ENCODE data around the gene SLC35F4.
"Not testable (repeated sequence)": the region's sequence is repeated elsewhere in the genome, so short reads cannot be mapped to it uniquely, and the experiment has no call there.

Gene SLC35F4

DNA sequence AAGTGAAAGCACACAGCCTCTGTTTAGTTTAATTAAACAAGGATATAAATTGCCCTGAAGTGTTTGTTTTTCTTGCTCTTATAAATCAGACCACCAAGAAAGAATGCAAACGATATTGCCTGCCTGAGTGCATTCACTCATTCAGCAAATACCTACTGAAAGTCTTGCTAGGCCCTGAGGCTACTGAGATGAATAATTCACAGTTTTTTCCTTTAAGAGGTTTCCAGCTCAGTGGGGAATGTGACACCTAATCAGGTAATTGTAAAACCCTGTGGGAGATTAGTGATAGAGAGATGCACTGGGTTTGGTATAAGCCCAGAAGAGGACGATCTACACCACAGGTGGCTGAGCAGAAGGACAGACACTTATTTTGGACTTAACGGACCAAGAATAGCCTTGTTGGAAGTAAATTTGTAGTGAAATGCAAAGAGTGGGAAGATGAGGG is 151.4 kb downstream of the SLC35F4 start:
- no peak for DNase-seq

GRCh38 chr14:57712698-57713097 is 153.2 kb downstream of the SLC35F4 start:
- DNase-seq: no peak

GRCh38 chr14:57712102-57712501 is 153.8 kb downstream of the SLC35F4 start:
- DNase-seq: no peak

DNA sequence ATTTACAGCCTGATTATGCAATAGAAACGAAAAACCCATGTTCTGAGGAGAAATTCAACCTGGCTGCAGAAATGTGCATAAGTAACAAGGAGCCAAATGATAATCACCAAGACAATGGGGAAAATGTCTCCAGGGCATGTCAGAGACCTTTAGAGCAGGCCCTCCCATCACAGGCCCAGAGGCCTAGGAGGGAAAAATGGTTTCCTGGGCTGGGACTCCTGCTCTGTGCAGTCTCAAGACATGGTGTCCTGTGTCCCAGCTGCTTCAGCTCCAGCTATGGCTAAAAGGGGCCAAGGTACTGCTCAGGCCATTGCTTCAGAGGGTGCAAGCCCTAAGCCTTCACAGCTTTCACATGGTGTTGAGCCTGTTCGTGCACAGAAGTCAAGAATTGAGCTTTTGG is 156.0 kb downstream of the SLC35F4 start:
- no peak for DNase-seq

DNA sequence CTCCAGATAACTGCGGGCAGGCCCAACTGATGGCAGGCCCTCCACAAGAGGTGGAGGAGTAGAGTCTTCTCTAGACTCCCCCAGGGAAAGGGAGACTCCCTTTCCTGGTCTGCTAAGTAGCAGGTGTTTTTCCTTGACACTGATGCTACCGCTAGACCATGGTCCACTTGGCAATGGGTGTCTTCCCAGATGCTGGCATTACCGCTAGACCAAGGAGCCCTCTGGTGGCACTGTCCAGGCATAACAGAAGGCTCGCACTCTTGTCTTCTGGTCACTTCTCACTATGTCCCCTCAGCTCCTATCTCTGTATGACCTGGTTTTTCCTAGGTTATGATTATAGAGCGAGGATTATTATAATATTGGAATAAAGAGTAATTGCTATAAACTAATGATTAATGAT is 156.8 kb downstream of the SLC35F4 start:
- DNase-seq: not testable (repeated sequence)

DNA sequence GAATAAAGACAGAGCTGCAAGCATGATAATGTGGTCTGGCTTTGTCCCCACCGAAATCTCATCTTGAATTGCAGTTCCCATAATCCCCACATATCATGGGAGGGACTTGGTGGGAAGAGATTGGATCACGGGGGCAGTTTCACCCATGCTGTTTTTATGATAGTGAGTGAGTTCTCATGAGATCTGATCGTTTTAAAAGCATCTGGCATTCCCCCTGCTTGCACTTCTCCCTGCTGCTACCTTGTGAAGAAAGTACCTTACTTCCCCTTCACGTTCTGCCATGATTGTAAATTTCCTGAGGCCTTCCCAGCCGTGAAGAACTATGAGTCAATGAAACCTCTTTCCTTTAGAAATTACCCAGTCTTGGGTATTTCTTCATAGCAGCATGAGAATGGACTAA is 158.7 kb downstream of the SLC35F4 start:
- DNase-seq: no peak

- no peak for DNase-seq
These were observed 161.1 kb downstream of the SLC35F4 start for GRCh38 chr14:57704763-57705162.

- DNase-seq: no peak
These were observed 165.9 kb downstream of the SLC35F4 start for GRCh38 chr14:57699947-57700346.

- DNase-seq: no peak
These were observed 173.2 kb downstream of the SLC35F4 start for GRCh38 chr14:57692671-57693070.

DNA sequence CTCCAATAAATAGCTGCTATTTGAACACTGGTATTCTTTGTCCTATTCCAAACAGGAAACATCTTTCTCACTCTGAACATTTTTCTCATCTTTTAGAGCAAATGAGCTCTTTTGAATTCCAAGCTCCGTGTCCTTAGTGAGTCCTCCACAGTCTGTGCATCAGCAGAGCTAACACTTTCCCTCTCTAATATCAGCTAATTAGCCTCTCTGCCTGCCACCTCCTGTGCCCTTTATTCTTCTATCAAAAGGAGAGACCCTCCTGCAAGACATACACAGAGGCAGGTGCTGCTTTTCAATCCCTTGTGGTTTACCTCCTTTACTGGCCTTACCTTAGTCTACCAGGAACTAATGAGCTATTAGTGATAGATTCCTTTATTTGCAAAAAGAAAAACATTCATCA is 178.5 kb downstream of the SLC35F4 start:
- no peak for DNase-seq

- no peak for DNase-seq
These were observed 179.6 kb downstream of the SLC35F4 start for GRCh38 chr14:57686304-57686703.

DNA sequence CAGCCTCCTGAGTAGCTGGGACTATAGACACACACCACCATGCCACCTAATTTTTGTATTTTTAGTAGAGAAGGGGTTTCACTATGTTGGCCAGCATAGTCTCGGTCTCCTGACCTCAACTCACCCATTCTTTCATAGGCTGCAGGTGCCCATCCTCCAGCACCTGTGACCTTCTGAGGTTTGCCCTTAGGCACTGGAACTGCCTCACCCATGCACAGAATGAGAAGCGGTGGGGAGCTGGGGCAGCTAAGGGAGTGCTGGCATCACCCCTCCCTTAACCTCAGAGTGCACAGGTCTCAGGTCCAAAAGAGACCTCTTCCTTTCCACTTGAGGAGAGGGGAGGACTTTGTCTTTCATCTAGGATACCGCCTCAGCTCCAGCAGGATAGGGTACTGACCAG is 194.9 kb downstream of the SLC35F4 start:
- no peak for DNase-seq

DNA sequence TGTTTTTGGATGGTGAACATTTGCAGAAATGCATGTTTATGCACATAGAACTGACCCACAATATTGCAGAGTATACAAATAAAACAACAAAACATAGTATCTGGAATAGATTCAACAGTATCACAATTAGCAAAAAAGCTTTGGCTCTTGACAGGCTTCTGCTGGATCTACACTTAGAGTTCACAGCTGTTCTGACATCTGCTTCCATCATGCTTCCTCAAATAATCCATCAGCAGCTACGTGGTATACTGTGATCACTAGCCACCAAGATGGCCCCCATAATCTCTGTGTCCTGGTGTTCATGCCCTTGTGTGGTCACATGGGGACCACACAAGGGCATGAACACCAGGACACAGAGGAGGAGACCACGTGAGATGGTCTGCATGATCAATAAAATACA is 205.7 kb downstream of the SLC35F4 start:
- no peak for DNase-seq

DNA sequence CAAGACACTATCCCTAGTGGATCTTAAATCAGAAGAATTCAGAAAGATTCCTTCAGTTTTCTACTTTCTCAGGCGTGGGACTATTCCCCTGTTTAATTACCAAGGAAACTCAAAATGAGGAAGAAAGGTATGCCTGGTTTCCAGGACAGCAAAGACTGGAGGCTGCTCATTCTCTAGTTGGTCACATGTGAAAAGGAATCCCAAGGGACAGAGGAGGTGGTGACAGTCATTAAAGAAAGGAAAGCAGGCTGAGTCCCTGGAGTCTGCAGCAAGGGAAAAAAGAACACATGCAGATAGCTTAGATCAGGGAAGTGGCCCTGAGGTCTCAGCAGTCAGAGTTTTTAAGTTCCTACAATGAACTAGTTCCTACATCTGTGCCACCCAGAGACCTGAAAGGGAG is 206.8 kb downstream of the SLC35F4 start:
- DNase-seq: no peak

DNA sequence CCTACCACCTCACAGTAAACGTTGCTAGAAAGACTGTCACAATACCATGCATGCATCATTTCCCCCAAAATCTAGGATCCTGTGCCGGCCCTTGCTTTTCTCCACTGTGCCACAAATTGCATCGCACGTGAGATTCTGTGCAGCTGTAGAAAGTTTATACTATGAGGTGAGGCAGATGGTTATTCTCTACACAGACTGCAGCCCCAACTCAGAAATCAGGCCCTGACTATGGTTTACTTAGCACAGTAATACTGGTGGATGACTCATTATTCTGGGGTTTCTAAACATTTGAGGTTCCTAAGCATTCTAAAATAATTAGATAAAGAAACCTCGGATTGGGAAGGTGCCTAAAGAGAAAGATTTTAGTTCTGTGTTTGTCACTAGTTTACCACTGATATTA is 208.4 kb downstream of the SLC35F4 start:
- no peak for DNase-seq

DNA sequence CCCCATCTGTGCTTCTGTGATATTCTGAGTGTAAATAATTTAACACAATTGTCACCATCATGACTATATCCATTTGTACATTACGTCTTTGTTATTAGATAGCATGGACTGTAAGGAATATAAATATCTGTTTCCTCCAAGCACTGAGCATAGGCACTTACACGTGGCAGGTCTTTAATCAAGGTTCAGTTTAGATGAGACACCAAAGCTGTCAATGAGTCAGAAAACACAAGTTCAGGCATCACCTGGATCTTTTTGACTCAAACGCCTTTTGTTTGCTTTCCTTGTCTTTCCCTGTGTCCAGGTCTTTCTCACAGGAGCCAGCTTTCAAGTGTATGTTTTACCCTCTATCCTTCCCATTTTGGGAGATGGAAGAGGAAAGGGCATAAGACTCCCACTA is 209.0 kb downstream of the SLC35F4 start:
- no peak for DNase-seq

- no peak for DNase-seq
These were observed 213.1 kb downstream of the SLC35F4 start for GRCh38 chr14:57652769-57653168.

DNA sequence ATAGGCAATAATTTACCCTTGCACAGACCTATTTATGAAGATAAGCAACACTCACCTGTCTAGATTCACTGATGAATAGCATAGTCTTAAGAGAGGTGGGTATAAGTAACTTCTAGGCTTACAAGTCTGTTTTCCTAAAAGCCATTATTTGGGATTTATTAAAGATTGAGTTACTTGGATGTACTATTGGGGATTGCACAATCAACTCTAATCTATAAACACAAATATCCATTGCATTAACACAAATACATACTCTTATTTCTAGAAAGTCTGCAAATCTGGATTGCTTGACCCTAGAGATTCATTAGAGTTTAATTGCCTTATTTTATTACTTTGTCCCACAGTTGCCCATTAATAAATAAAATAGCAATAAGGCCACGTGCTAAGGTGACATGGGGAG is 224.1 kb downstream of the SLC35F4 start:
- no peak for DNase-seq

GRCh38 chr14:57640036-57640435 is 225.9 kb downstream of the SLC35F4 start:
- no peak for DNase-seq

DNA sequence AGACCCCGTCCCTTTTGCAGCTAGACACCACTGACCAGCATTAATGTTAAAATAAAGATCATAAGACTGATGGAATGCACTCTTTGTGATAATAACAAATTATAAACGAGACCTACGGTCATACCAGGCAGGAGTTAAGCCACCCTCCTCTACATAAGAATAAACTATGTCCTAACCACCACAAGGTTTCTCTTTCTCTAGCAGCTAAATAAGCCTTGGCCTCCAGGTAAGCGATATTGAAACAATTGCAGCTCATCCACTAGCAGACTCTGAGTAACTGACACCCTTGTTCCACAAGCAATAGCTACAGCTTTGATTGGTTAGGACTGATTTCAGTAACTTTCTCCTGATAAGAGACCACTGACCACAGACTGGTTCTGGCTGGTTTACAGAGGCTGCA is 228.0 kb downstream of the SLC35F4 start:
- no peak for DNase-seq

DNA sequence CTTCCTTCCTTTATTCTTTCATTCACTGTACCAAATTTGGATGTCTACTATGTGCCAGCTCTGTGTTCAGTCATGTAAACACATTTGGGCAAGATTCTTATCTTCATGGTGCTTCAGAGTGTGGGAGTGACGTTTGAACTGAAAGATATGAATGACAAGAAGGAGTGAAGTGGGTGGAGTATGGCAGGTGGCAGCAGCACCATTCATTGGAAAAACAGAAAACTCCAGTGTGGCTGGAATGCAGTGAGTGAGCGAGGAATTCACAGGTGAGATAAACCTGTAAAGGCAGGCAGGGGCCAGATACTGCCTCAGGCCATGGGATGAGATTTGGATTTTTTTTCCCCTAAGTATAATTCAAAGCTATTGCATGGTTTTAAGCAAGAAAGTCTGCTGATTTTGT is 231.6 kb downstream of the SLC35F4 start:
- no peak for DNase-seq

- DNase-seq: no peak
These were observed 233.2 kb downstream of the SLC35F4 start for GRCh38 chr14:57632649-57633048.

GRCh38 chr14:57617510-57617909 is 248.4 kb downstream of the SLC35F4 start:
- DNase-seq: no peak

GRCh38 chr14:57612946-57613345 is 252.9 kb downstream of the SLC35F4 start:
- DNase-seq: no peak

DNA sequence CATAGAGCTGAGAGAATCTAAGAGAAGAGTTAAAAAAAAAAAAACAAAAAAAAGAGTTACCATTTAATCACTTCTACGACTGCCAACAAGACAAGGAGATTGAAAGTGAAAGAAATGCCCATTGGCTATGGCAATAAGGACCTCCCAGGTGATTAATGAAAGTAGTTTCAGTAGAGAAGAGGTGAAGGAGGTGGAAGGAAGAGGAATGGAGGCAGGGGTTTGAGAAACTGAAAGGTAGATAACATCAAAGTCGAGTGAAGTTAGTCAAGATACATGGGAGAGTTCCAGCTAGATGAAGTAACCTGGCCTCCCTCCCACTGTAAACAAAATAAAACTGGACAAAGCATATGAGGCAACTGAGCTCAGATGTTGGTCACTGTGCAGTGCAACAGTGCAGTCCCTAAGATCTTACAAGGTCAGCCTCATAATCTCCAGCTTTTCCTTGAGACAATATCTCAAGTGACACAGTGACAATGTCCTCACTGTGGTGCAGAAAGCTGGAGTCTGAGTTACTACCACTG is 254.3 kb downstream of the SLC35F4 start:
- no peak for DNase-seq

GRCh38 chr14:57610631-57611030 is 255.3 kb downstream of the SLC35F4 start:
- no peak for DNase-seq

All from stimulated activated CD4-positive, alpha-beta T cell treated with anti-CD3 and anti-CD28 coated beads, Interleukin-2, amount 100 ng/mL, for 48 hours (primary cell).